H9 (cell line): ENCODE measurements around the gene UBASH3A. TPM values are rescaled to one million over a fixed set of nuclear protein-coding genes. Genes with fewer than 3 reads are reported as not detected.
A peak's percentile ranks its signal among the peaks of the same experiment; 100 is the strongest.

Source experiments
- DNase-seq: peaks from one replicate; pipeline ENCODE4 v3.0.0-alpha.2; 2017
- H2AFZ ChIP-seq: one replicate; pipeline ENCODE4 v1.6.1; 2013; ENCODE audit warnings: mild to moderate bottlenecking, low read length, control low read depth, moderate library complexity
- H2AK5ac ChIP-seq: 2 replicates; pipeline ENCODE4 v1.6.1; 2013; ENCODE audit warnings: low read length, control low read depth, mixed read lengths; ENCODE audit not compliant: insufficient read length
- H2BK120ac ChIP-seq: one replicate; pipeline ENCODE4 v1.6.1; 2013; ENCODE audit warnings: low read depth, mild to moderate bottlenecking, low read length, control low read depth, inconsistent platforms; ENCODE audit not compliant: poor library complexity, severe bottlenecking
- H2BK12ac ChIP-seq: 2 replicates; pipeline ENCODE4 v1.6.1; 2013; ENCODE audit warnings: low read length, control low read depth, mixed read lengths, low read depth; ENCODE audit not compliant: insufficient read length
- H2BK15ac ChIP-seq: 2 replicates; pipeline ENCODE4 v1.6.1; 2013; ENCODE audit warnings: low read depth, low read length, control low read depth
- H2BK20ac ChIP-seq: one replicate; pipeline ENCODE4 v1.6.1; 2013; ENCODE audit warnings: low read depth, mild to moderate bottlenecking, low read length, control low read depth, inconsistent platforms; ENCODE audit not compliant: poor library complexity, severe bottlenecking
- H2BK5ac ChIP-seq: 2 replicates; pipeline ENCODE4 v1.6.1; 2013; ENCODE audit warnings: low read length, control low read depth, mixed read lengths; ENCODE audit not compliant: insufficient read length
- H3K14ac ChIP-seq: 2 replicates; pipeline ENCODE4 v1.6.1; 2013; ENCODE audit warnings: low read length, control low read depth; ENCODE audit not compliant: insufficient read depth
- H3K18ac ChIP-seq: 2 replicates; pipeline ENCODE4 v1.6.1; 2013; ENCODE audit warnings: low read depth, mild to moderate bottlenecking, mixed read lengths, low read length, control low read depth; ENCODE audit not compliant: insufficient read length
- H3K23ac ChIP-seq: 2 replicates; pipeline ENCODE4 v1.6.1; 2013; ENCODE audit warnings: low read length, control low read depth, mixed read lengths, low read depth; ENCODE audit not compliant: insufficient read length
- H3K23me2 ChIP-seq: 2 replicates; pipeline ENCODE4 v1.6.1; 2013; ENCODE audit warnings: low read depth, mild to moderate bottlenecking, mixed read lengths, low read length, control low read depth; ENCODE audit not compliant: insufficient read length, poor library complexity, severe bottlenecking
- H3K27ac ChIP-seq: 2 replicates; pipeline ENCODE4 v1.5.1; 2013; ENCODE audit warnings: low read length, control low read depth, mixed read lengths, low read depth; ENCODE audit not compliant: insufficient read length
- H3K27me3 ChIP-seq: 2 replicates; pipeline ENCODE4 v1.6.1; 2013; ENCODE audit warnings: low read length, control low read depth, inconsistent platforms; ENCODE audit not compliant: insufficient read depth
- H3K4ac ChIP-seq: 2 replicates; pipeline ENCODE4 v1.6.1; 2013; ENCODE audit warnings: low read depth, mild to moderate bottlenecking, control low read depth, inconsistent platforms, low read length, moderate library complexity
- H3K4me1 ChIP-seq: 2 replicates; pipeline ENCODE4 v1.6.1; 2013; ENCODE audit warnings: low read length, control low read depth, inconsistent platforms; ENCODE audit not compliant: insufficient read depth
- H3K4me2 ChIP-seq: 2 replicates; pipeline ENCODE4 v1.6.1; 2013; ENCODE audit warnings: low read length, control low read depth, mixed read lengths; ENCODE audit not compliant: insufficient read length, insufficient read depth
- H3K56ac ChIP-seq: 2 replicates; pipeline ENCODE4 v1.6.1; 2013; ENCODE audit warnings: low read depth, mild to moderate bottlenecking, mixed read lengths, low read length, control low read depth; ENCODE audit not compliant: insufficient read length
- H3K79me1 ChIP-seq: 2 replicates; pipeline ENCODE4 v1.6.1; 2013; ENCODE audit warnings: low read depth, mild to moderate bottlenecking, moderate library complexity, low read length, control low read depth, inconsistent platforms; ENCODE audit not compliant: insufficient read depth, poor library complexity, severe bottlenecking
- H3K79me2 ChIP-seq: 2 replicates; pipeline ENCODE4 v1.6.1; 2013; ENCODE audit warnings: low read length, control low read depth, inconsistent platforms; ENCODE audit not compliant: insufficient read depth
- H3K9ac ChIP-seq: 2 replicates; pipeline ENCODE4 v1.6.1; 2013; ENCODE audit warnings: low read length, control low read depth, mixed read lengths; ENCODE audit not compliant: insufficient read length; ENCODE audit errors: extremely low read depth
- H3K9me3 ChIP-seq: one replicate; pipeline ENCODE4 v1.6.1; 2013; ENCODE audit warnings: low read depth, low read length, inconsistent platforms; ENCODE audit not compliant: control insufficient read depth
- H3T11ph ChIP-seq: one replicate; pipeline ENCODE4 v1.6.1; 2013; ENCODE audit warnings: mild to moderate bottlenecking, low read length, control low read depth, inconsistent platforms
- H4K20me1 ChIP-seq: one replicate; pipeline ENCODE4 v1.6.1; 2013; ENCODE audit not compliant: control insufficient read depth, insufficient read length, insufficient read depth
- H4K5ac ChIP-seq: 2 replicates; pipeline ENCODE4 v1.6.1; 2013; ENCODE audit warnings: low read depth, mild to moderate bottlenecking, mixed read lengths, low read length, control low read depth; ENCODE audit not compliant: insufficient read length
- H4K8ac ChIP-seq: replicated peaks from 2 replicates; pipeline ENCODE4 v1.6.1; 2013; ENCODE audit warnings: low read length, control low read depth, mixed read lengths, low read depth; ENCODE audit not compliant: insufficient read length
- H4K91ac ChIP-seq: 2 replicates; pipeline ENCODE4 v1.6.1; 2013; ENCODE audit warnings: low read depth, mild to moderate bottlenecking, moderate library complexity, mixed read lengths, low read length, control low read depth; ENCODE audit not compliant: insufficient read length
- H3K27ac Mint-ChIP-seq, 3 experiments: 2 replicates in 2 of 3; 3 replicates in 1 of 3; pipeline ENCODE4 v1.8.0; 2020 to 2021; ENCODE audit warnings: mixed read lengths in 3 of 3, mild to moderate bottlenecking in 1 of 3, moderate library complexity in 1 of 3
- H3K27me3 Mint-ChIP-seq: 2 replicates; pipeline ENCODE4 v1.8.0; 2021; ENCODE audit warnings: low read depth, mild to moderate bottlenecking, moderate library complexity, mixed read lengths
- H3K36me3 Mint-ChIP-seq, 3 experiments: 2 replicates in 2 of 3; 3 replicates in 1 of 3; pipeline ENCODE4 v1.8.0; 2020 to 2021; ENCODE audit warnings: low read depth in 3 of 3, mixed read lengths in 3 of 3; ENCODE audit not compliant: insufficient read depth in 1 of 3
- H3K4me1 Mint-ChIP-seq, 2 experiments: 2 replicates each; pipeline ENCODE4 v1.8.0; 2020; ENCODE audit warnings: mixed read lengths in 2 of 2
- H3K4me3 Mint-ChIP-seq, 2 experiments: 2 replicates in 1 of 2; 3 replicates in 1 of 2; pipeline ENCODE4 v1.8.0; 2020 to 2021; ENCODE audit warnings: mild to moderate bottlenecking in 2 of 2, mixed read lengths in 2 of 2, moderate library complexity in 1 of 2
- H3K9me3 Mint-ChIP-seq, 2 experiments: 2 replicates in 1 of 2; 3 replicates in 1 of 2; pipeline ENCODE4 v1.8.0; 2020; ENCODE audit warnings: mild to moderate bottlenecking in 2 of 2, mixed read lengths in 2 of 2, moderate library complexity in 1 of 2
- WGBS: extraction: QIAGEN DNeasy Blood & Tissue Kit; methylation state at CpG from one replicate; pipeline ENCODE4 v1.1.7; 2013; ENCODE audit warnings: missing lambda C conversion rate, low lambda C conversion rate, mixed read lengths; ENCODE audit not compliant: insufficient read length; ENCODE audit errors: extremely low coverage; 5-methylcytosine and 5-hydroxymethylcytosine counted together
- total RNA-seq: library from RNA; stranded (reverse); gene quantifications from 2 replicates; pipeline ENCODE4 v1.2.1, GENCODE V29; 2021
- TF ChIP-seq, protein P1 (sequence below): fragments of 200-600 bp; sonication (generic); conservative IDR thresholded peaks from 3 replicates; pipeline ENCODE4 v1.8.0; 2021; ENCODE audit warnings: antibody characterized with exemption, mild to moderate bottlenecking

Gene UBASH3A
- total RNA-seq, 1 experiment from 2014 or later, result not detected

DNA sequence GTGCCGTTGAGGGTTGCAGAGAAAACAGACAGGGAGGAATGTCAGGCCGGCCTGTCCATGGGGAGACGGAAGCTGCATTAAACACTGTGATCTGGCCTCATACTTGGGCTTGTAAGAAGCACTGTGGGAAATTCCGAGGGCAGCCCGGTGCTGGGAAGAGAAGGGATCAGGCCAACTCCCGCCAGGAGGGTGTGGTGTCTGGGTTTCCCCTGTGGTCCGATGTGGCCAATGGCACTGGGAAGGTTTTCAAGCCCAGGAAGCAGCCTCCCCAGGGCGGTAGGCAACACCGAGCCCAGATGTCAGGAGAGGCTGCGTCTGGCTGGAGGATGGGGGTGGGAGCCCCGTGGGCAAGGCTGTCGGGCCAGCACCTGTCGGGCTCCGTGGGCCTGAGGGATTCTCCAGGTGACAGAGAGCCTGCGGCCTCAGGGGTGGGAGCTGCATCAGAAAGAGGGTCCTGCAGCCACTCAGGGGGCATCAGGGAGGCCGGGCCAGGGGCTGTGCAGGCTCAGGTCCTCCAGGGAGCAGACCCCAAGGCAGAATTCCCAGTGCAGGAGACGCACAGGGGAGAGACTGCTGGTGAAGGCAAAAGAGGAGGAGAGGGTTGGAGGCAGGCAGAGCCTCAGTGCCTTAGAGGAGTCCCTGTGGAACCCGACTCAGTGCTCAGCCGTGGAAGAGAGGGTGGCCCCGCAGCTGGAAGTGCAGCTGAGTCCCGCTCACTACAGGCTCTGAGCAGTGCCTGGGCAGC lies 8.4 kb downstream of the UBASH3A start:
- no CpG with 5 or more reads among the region's 21 CpGs for WGBS
- DNase-seq, result no peak

More for the DNA sequence above, 8.4 kb downstream of the UBASH3A start:
- Histone ChIP-seq H4K20me1 (no peaks in the 10 kb centered on the region), H3K9me3 (no peaks in the 10 kb centered on the region), H3K79me1 (no peaks in the 10 kb centered on the region), H4K8ac (no peak overlapping the region), H3K79me2 (no peaks in the 10 kb centered on the region), H3K23me2 (no peaks in the 10 kb centered on the region), H2BK120ac (no peak overlapping the region), H2BK12ac (no peak overlapping the region), H3K4me2 (no peak overlapping the region), H3K27me3 (no peaks in the 10 kb centered on the region), H3K18ac (no peak overlapping the region), H2BK5ac (no peak overlapping the region), H2AK5ac (no peak overlapping the region), H4K91ac (no peak overlapping the region), H4K5ac (no peak overlapping the region), H3T11ph (no peak overlapping the region), H3K23ac (no peak overlapping the region), H2BK20ac (no peak overlapping the region), H3K4ac (no peak overlapping the region), H2AFZ (no peak overlapping the region), H3K27ac (no peak overlapping the region), H3K56ac (no peak overlapping the region), H3K14ac (no peak overlapping the region), H3K4me1 (no peaks in the 10 kb centered on the region), H3K9ac (no peak overlapping the region), H2BK15ac (no peak overlapping the region)
- Mint-ChIP-seq H3K27me3 (peaks cover 4% of the 10 kb centered on the region), H3K4me1 (peaks cover 11 to 14% of the 10 kb centered on the region in 2 experiments), H3K4me3 (no peak overlapping the region), H3K36me3 (no peaks in the 10 kb centered on the region), H3K9me3 (no peaks in the 10 kb centered on the region; a peak in 1 of 5 replicates), H3K27ac (0 out of 7 replicates have a peak overlapping the region, but pooled peaks of 1 of the 3 experiments have one; percentile 63)
- TF ChIP-seq, protein P1, sequence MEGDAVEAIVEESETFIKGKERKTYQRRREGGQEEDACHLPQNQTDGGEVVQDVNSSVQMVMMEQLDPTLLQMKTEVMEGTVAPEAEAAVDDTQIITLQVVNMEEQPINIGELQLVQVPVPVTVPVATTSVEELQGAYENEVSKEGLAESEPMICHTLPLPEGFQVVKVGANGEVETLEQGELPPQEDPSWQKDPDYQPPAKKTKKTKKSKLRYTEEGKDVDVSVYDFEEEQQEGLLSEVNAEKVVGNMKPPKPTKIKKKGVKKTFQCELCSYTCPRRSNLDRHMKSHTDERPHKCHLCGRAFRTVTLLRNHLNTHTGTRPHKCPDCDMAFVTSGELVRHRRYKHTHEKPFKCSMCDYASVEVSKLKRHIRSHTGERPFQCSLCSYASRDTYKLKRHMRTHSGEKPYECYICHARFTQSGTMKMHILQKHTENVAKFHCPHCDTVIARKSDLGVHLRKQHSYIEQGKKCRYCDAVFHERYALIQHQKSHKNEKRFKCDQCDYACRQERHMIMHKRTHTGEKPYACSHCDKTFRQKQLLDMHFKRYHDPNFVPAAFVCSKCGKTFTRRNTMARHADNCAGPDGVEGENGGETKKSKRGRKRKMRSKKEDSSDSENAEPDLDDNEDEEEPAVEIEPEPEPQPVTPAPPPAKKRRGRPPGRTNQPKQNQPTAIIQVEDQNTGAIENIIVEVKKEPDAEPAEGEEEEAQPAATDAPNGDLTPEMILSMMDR, result no peak
